HG03159 (cell line): ENCODE data around the gene ARID5A.

Experiments used
- ATAC-seq: cut with Tn5 transposase; IDR thresholded peaks from one replicate; pipeline ENCODE4 v1.9.1; 2021; ENCODE audit warnings: mild to moderate bottlenecking, moderate library complexity; ENCODE audit not compliant: unreplicated experiment

Gene ARID5A

GRCh38 chr2:96594691-96595152 lies 58.2 kb downstream of the ARID5A start:
- ATAC-seq = no peak

- no peak for ATAC-seq
These were observed 60.0 kb downstream of the ARID5A start for GRCh38 chr2:96596596-96596995.

- ATAC-seq = no peak
These were observed 63.4 kb downstream of the ARID5A start for GRCh38 chr2:96599941-96600340.

GRCh38 chr2:96601382-96602292 lies 65.1 kb downstream of the ARID5A start:
- ATAC-seq = no peak
